Stimulated activated CD4-positive, alpha-beta T cell treated with anti-CD3 and anti-CD28 coated beads, TNF-alpha, amount 100 ng/mL, for 48 hours (primary cell): ENCODE results near the gene CATSPERE.

Experiments used
- DNase-seq, 3 donors: peaks; one replicate each; pipeline ENCODE4 v3.0.0-alpha.2; 2020; ENCODE audit warnings: low read depth in 3 of 3

Gene CATSPERE, protein sequence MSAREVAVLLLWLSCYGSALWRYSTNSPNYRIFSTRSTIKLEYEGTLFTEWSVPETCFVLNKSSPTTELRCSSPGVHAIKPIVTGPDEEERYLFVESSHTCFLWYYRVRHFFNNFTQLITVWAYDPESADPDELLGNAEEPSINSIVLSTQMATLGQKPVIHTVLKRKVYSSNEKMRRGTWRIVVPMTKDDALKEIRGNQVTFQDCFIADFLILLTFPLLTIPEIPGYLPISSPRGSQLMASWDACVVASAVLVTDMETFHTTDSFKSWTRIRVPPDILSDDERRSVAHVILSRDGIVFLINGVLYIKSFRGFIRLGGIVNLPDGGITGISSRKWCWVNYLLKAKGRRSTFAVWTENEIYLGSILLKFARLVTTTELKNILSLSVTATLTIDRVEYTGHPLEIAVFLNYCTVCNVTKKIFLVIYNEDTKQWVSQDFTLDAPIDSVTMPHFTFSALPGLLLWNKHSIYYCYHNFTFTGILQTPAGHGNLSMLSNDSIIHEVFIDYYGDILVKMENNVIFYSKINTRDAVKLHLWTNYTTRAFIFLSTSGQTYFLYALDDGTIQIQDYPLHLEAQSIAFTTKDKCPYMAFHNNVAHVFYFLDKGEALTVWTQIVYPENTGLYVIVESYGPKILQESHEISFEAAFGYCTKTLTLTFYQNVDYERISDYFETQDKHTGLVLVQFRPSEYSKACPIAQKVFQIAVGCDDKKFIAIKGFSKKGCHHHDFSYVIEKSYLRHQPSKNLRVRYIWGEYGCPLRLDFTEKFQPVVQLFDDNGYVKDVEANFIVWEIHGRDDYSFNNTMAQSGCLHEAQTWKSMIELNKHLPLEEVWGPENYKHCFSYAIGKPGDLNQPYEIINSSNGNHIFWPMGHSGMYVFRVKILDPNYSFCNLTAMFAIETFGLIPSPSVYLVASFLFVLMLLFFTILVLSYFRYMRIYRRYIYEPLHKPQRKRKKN

DNA sequence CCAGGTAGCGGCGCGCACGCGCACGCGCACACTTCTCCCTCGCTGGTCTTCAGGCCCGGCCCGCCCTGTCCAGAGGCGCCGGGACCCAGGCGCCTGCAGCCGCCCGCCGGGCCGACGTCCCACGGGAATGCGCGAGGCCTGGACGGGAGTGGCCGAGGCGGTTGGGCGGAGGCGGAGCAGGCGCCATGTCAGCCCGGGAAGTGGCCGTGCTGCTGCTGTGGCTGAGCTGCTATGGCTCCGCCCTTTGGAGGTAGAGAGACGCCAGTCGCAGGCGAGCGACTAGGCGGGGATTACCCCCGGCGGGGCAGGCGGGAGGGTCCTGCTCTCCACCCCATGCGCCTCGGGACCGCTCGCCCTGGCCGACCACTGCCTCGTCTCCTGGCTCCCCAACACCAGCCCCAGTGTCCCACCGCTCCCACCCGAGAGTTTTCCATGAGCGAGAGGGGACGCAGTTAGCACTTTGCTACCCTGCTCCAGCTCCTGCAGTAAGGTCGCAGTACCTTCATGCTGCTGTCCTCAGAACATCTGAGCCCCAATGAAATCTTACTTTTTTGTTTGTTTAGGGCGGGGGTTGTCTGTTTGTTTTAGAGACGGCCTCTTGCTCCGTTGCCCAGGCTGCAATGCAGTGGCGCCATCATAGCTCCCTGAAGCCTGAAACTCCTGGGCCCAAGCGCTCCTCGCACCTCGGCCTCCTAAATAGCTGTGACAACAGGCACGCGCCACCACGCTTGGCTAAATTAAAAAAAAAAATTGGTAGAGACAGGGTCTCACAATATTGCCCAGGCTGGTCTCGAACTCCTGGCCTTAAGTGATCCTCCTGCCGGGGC is at the start of gene CATSPERE:
CATSPERE (plus strand) TSS at position 29 of the 827 bp plus-strand sequence; CDS start at position 186, 157 bp downstream.
- peak; percentile 39 to 62 (median 54) for DNase-seq

DNA sequence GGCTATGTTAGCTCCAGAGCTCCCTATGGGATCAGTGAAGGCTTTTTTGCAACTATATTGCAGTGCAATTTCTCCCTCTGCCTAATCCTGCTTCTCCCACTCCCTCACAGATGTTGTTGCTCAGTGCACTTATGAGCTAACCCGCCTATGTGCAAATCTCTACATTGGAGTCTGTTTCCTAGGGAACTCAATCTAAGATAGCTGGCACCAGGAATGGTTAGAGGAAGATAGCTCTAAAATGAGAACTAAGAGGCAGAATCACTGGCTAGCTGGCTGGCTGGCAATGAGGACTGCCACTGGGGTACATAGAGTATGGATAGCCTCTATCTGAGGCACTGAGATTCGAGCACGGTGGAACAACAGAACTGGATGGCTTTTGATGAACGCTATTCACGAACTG is 48.9 kb upstream of the CATSPERE start:
- no peak for DNase-seq

DNA sequence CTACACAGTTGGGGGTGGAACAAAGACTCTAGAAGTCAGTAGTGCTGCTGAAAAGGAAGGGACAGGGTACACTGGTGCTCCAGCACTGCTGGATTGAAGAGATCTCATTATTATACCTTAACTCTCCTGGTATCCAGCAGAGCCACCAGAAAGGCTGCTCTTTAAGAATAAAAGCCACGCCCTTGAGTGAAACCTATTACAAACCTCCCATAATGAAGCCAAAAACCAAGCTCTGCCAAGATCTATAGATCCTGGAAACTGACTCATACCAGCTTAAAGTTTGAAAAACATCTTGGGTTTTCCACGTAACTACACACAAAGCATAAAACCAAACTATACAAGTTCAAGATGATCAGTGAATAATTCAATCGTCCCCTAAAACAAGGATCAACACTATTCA is 47.3 kb upstream of the CATSPERE start:
- DNase-seq: no peak

DNA sequence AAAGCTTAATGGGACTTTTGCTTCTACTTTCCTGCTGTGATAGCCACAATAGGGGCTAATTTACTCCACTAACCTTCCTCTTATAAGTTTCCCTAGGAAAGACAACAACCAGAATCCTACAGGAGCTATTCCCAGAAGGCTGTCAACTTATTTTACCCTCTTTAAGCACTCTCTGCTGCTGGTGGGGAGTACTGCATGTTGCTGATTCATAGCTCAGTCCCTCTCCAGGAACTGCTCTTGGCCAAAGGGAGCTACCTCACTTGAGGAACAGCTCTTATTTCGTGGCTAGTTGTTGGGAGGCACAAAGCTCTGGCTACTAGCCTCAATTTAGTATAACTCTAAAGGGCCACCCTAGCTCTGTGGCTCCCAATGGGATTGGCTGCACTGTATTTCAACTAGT is 46.5 kb upstream of the CATSPERE start:
- no peak for DNase-seq

DNA sequence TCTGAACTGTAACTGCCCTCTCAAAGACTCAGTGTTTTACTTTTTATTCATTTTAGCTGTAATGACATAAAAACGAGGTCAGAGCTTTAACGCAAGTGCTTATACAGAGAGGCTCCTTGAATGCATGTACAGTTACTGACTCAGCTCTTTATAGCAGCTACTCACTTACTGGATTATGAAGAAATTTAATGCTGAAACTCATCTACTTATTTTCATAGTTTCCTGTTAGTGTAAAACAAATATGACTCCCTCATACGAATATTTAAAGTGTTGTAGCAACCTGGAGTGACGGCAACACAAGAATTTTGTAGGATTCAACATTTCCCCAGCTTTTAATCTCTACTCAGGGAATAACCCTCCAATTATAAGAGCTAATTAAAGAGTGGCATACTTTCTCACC is 42.0 kb upstream of the CATSPERE start:
- DNase-seq: no peak

DNA sequence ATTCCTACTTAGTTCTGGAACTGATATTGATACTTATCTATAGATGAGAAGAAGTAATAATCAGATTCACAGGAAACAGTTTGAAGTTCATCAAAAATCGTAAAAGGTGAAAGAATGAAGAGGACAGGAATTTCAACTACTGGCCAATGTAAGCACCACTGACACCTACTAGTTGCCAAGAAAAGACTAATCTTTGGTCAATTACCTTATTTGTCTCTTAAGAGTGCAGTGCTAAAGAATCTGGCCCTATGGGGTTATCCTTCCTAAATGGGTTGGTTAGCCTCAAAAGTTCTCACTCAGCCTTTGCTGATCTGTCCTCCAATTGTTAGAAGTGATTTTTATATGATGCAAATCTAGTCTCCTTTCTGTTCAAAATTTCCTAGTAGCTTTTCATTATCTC is 38.9 kb upstream of the CATSPERE start:
- no peak for DNase-seq

DNA sequence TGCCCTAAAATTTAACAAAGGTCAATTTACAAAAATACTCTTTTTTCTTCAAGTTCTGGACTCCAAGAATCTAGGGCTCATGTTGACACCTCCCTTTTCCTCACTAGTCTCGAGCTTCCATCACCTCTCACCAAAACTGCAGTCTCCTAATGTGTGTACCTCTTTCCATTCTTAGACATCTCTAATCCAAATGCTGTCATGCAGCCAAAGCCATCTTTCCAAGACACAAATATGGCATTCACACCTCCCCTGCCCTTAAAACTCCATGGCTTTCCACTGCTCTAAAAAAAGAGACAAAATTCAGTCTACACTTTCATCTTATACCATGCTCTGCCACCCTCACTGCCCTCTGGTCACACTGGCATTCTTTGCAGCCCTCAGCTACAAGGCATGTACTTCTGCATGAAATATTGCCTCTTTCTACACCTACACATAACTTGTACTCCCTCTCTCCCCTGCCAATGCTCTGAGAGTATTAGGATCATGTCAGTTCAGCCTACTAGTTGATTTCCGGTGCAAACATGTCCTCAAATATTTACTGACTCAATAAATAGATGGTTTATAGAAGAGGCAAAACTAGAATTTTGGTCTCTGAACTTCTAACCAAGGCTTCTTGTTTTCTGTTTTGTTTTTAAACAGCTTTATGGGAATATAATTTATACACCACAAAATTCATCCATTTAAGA is 36.3 kb upstream of the CATSPERE start:
- no peak for DNase-seq

DNA sequence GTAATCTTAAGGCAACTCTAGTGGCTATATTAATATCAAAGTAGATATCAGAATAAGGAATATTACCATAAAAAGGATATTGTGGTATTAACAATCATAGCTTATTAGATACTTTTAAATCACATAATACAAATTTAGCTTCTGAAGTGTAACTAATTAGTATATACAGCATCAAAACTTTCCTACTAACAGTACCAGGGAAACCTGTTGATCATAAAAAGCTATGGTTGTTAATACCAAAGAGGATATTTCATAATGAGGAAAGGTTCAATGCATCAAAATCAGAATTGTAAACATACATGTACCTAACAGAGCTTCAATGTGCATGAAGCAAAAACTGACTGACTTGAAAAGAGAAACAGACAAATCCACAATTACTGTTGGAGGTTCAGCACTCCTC is 33.4 kb upstream of the CATSPERE start:
- no peak for DNase-seq

DNA sequence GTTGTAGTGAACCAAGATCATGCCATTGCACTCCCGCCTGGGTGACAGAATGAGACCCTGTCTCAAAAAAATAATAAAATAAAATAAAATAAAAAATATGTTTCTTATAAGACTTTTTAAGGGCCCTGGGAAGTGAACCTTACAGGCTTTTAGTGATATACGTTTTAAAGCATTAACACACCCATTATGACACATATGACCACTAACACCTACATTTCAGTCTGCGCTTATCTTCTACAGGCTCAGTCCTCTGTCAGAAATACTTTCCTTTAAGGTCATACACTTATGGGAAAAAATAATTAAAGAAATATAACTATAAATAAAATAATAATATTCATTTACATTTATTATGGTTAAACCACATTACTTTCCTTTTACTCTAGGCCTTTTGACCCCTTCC is 31.3 kb upstream of the CATSPERE start:
- DNase-seq: no peak

DNA sequence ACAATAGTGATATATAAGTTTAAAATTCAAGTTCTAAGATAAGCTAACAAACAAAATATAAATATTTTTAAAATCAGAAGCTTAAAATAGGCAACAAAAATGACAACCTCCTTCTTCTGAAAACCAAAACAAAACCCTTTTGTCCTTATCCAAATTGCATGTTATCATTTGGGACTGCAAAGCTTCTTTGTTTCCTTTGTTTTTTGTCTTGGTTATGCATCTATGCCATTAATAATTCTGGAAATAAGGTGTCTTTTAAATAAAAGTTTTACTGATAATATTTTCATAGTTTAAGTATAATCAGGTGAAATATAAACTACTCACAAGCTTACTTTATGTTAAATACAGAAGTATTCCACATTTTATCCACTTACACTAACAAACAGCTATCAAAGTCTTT is 29.9 kb upstream of the CATSPERE start:
- DNase-seq: no peak

DNA sequence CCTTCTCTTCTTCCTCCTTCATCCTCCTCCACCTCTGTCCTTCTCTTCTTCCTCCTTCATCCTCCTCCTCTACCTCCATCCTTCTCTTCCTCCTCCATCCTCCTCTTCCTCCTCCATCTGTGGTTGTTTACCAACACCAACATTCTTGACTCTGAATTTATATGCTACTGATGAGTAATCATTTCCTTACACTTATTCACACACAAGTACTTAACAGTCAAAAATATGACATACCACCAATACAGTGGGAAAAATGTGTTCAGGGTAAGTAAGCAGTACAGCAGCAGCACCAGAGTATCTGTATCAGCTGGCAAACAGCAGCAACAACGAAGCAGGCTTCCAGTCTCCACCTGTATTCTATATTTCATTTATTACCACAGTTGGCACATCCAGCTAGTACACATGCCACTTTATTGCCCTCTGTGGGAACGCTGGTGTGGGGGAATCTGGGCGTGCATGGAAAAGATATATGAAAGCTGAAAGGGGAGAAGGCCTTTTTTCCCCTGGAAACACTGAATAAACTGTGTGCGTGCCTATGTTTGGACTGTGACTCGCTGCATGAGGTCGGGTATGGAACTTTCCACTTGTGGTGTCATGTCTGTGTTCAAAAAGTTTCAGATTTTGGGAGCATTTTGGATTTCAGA is 25.4 kb upstream of the CATSPERE start:
- DNase-seq: peak in 1 of 3 donors; percentile 3

DNA sequence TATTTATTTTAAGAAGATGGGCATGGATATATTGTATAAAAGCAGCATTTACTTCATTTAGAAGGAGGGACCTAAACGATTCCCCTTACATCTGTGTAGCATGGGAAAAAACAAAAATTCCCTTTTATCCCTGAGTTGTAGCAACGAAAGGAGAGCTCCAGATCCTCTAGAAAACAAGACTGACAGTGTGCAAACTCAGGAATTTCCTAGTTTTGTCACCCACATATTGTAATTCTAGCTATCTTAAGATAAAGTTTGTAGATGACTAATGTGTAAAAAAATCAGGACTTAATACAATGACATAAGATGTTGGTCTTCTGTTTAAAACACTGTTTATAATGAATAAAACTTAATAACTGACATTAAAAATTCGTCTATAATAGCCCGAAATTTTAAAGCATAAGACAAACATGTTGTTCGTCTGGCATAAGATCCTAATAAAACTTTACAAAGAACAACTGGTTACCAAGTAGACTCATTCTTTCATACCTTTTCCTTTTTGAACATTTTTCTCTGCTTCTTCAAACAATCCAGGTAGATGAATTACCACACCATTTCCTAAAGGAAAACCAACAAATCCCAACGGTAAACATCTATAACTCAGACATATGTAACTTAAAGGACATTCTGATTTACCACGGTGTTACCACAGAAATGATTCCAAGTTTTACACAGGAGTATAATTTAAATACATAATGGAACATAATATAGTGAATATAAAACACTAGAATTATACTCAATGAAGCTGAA is 24.6 kb upstream of the CATSPERE start:
- DNase-seq: no peak

DNA sequence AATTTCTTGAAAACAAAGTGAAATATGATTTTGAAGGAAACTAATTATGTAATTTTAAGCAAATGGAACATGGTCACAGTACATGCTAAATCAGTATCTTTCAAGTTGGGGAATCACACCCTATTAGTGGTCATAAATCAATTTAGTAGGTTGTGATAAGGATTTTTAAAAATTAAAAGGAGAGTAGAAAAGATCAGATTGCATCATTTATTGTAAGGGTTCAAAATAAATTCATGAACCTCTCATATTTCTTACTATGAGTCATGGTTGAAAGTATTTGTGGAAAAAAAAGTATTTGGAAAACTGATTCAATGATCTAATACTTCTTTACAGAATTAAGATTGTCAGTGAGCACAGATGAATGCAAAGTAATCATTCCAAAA is 24.0 kb upstream of the CATSPERE start:
- no peak for DNase-seq

DNA sequence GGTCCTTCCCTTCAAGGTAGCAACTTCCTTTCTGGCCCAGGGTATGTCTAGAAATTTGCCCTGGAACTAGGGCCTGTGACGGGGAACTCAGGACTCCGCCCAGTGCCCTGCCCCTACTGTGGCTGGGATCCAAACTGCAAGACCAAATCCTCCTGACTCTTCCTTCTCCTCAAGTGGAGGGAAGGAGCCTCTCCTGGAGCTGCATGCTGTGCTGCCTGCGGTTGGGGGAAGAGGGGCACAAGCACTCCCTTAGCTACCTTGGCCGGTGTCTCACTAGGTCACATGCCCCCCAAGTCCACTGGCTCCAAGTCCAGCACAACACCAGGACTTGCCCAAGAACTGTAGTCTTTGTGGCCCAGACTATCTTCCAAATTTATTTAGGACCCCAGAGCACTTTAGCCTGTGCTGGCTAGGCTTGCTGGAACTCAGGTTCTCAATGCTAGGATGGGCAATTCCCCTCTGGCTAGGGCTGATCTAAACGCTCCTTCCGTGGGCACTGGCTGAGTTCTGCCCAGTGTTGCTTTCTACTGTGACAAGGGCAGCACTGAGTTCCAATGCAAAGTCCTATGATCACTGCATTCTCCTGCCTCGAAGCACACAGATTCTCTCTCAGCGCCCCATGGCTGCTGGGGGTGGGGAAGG is 21.6 kb upstream of the CATSPERE start:
- DNase-seq: no peak

DNA sequence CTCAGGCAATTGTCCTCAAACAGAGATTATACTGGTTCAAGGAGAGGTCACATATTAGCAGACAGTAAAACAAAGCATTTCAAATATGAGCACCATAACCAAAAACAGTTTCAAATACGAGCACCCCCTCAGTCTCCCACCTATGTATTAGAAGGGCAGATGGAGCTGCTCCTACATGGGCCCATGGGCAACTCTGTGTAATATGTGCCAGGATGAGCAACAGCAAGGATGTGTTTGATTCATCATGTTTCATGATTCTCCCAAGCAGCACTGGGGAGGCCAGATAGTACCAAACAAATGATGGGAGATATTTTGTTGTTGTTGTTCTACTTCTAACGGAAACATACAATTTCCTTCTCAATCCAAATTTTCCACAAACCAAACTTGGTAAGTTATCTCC is 18.2 kb upstream of the CATSPERE start:
- no peak for DNase-seq

DNA sequence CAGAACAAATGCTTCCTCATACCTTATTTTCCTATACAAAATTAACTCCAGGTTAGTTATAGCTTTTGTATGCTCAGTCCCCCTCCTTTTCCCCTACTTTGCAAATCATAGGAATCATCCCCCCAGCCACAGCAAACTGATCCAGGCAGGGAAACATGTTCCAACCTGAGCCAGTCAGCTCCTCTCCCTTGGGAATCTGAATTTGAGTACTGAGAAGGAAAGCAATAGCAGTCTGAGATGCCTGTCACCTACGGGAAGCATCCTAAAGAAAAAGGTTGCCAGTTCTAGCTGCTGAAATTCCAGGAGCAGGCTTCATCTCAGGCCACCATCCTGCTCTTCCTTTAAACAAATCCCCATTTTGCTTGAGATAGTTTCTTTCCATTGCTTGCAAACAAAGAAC is 16.2 kb upstream of the CATSPERE start:
- no peak for DNase-seq

DNA sequence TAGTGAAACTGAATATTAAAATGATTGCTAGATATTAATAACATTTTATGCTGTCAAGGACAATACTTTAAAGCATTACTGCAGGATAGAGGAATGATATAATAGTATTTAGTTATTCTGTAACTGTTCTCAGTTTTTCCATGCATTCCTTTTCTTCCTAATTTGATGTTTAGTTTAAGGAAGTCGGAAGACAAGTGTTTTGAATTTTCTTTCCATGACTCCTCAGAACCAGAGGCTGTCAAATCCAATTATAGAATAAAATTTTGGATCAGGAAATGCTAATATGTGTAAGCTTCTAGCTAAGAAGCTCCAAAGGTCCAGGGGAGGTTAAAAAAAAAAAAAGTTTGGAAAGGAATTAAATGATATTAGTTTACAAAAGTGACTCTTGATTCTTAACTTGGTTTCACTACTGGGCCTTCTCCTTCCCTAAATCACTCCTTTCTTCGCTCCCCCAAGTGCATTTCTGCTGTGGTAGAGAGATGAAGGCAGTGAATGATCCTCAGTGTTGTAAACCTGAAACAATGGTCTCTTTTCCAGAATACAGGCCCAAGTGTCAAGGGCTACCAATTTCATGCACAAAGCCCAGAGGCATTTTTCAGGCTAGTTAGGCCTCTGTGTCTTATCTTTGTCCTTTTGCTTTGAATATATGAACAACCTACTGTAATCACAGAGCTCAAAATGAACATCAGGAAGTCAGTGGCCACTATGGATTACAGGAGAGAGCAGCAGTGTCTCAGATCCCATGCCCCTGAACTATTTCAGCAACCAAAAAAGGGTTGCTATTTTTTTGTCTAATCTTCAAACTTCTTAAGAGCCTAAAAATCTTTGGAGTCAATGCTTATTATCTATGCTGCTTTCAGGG is 15.5 kb upstream of the CATSPERE start:
- no peak for DNase-seq

DNA sequence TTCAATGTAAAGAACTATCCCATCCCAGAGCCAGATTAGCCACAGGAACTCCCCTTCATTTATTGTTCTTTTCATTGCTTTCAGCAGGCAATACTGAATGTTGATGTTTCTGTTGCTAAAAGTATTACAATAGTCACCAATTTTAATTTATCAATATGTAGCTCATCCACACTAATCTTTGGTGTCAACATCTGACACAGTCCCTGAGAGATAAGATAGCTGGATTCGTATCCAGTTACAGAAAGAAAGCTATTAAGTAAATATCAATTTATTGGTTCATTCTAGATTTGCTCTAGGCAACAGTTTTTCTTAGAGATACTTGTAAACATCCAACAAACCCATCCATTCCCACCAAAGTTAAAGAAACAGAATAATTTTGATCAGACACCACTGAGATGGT is 14.0 kb upstream of the CATSPERE start:
- no peak for DNase-seq

DNA sequence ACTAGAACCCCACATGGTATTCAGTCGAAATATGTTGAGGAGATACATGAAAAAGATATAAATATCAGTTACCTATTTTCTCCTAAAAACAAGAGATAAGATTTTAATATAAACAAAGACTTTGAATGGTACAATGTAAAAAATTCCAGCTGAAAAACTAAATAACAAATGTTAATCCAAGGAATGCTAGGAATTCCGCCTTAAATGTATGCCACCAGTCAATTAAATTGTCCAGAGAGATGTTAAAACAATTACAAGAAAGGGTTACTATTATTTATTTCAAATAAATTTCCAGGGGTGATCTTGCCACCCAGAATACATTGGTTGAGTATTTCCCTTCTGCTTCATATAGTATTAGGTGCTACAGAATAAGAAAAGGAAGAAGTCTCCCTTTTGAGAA is 13.5 kb upstream of the CATSPERE start:
- no peak for DNase-seq
